Duodenal mucosa (tissue), 2 donors: ENCODE results near the gene PPEF1.

Experiments
- H3K27ac ChIP-seq: one replicate; pipeline ENCODE4 v1.7.0; 2013; ENCODE audit warnings: low read depth, low read length
- H3K27me3 ChIP-seq, 2 donors: one replicate each; pipeline ENCODE4 v1.7.0; 2013; ENCODE audit warnings: low read length in 2 of 2, control low read depth in 1 of 2; ENCODE audit not compliant: insufficient read depth in 2 of 2, control insufficient read depth in 1 of 2
- H3K36me3 ChIP-seq, 2 donors: one replicate each; pipeline ENCODE4 v1.7.0; 2013; ENCODE audit warnings: low read length in 2 of 2, control low read depth in 1 of 2; ENCODE audit not compliant: insufficient read depth in 2 of 2, control insufficient read depth in 1 of 2
- H3K4me1 ChIP-seq, 2 donors: one replicate each; pipeline ENCODE4 v1.7.0; 2013; ENCODE audit warnings: low read length in 2 of 2, control low read depth in 1 of 2; ENCODE audit not compliant: insufficient read depth in 2 of 2, control insufficient read depth in 1 of 2
- H3K4me3 ChIP-seq, 2 donors: one replicate each; pipeline ENCODE4 v1.7.0; 2013; ENCODE audit warnings: low read length in 2 of 2, low read depth in 1 of 2
- H3K9ac ChIP-seq, 2 donors: one replicate each; pipeline ENCODE4 v1.7.0; 2013; ENCODE audit warnings: low read length in 2 of 2, low read depth in 1 of 2
- H3K9me3 ChIP-seq, 2 donors: one replicate each; pipeline ENCODE4 v1.7.0; 2013; ENCODE audit warnings: low read length in 2 of 2, control low read depth in 1 of 2; ENCODE audit not compliant: control insufficient read depth in 1 of 2

PPEF1 gene

GRCh38 chrX:18676470-18676869 lies 31.0 kb upstream of the PPEF1 start:
- Histone ChIP-seq H3K9ac (no peak overlapping the region), H3K9me3 (no peaks in the 10 kb centered on the region)

GRCh38 chrX:18677161-18677869 lies 30.1 kb upstream of the PPEF1 start:
- H3K9ac ChIP-seq, result no peak overlapping the region
- no peaks in the 10 kb centered on the region for H3K36me3 ChIP-seq
- no peaks in the 10 kb centered on the region for H3K4me1 ChIP-seq
- H3K27ac ChIP-seq, result no peak overlapping the region
- H3K4me3 ChIP-seq, result no peak overlapping the region
- no peaks in the 10 kb centered on the region for H3K27me3 ChIP-seq
- no peaks in the 10 kb centered on the region for H3K9me3 ChIP-seq

More at GRCh38 chrX:18676470-18676869, 31.0 kb upstream of the PPEF1 start:
- Histone ChIP-seq H3K27me3 (no peaks in the 10 kb centered on the region), H3K27ac (no peak overlapping the region), H3K4me1 (no peaks in the 10 kb centered on the region), H3K4me3 (no peak overlapping the region), H3K36me3 (no peaks in the 10 kb centered on the region)

DNA sequence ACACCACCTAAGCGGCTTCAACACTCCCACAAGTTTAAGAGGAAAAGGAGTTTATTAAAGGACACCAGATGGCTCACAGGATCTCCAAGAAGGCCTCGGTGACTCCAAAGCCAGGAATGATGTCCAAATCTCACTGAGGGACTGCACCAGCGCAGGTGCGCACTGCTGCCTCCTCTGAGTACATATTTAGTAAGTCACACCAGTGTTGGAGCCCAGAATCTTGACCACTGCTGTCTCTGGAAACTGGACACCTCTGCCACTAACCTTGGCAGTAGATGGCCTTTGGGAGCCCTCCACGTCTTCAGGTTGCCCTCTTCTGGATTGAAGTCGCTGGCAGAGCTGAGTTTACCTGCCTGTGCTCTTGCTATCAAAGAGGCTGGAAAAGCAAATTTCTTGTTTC lies 25.4 kb upstream of the PPEF1 start:
- H3K36me3 ChIP-seq, result no peaks in the 10 kb centered on the region
- H3K4me3 ChIP-seq, result no peak overlapping the region
- no peak overlapping the region for H3K27ac ChIP-seq
- H3K4me1 ChIP-seq, result no peaks in the 10 kb centered on the region
- no peaks in the 10 kb centered on the region for H3K27me3 ChIP-seq
- H3K9ac ChIP-seq, result no peak overlapping the region
- no peaks in the 10 kb centered on the region for H3K9me3 ChIP-seq

GRCh38 chrX:18682979-18683387 lies 24.5 kb upstream of the PPEF1 start:
- Histone ChIP-seq H3K4me1 (no peaks in the 10 kb centered on the region), H3K36me3 (no peaks in the 10 kb centered on the region), H3K4me3 (no peak overlapping the region), H3K27ac (no peak overlapping the region), H3K9me3 (no peaks in the 10 kb centered on the region), H3K9ac (no peak overlapping the region), H3K27me3 (no peaks in the 10 kb centered on the region)

DNA sequence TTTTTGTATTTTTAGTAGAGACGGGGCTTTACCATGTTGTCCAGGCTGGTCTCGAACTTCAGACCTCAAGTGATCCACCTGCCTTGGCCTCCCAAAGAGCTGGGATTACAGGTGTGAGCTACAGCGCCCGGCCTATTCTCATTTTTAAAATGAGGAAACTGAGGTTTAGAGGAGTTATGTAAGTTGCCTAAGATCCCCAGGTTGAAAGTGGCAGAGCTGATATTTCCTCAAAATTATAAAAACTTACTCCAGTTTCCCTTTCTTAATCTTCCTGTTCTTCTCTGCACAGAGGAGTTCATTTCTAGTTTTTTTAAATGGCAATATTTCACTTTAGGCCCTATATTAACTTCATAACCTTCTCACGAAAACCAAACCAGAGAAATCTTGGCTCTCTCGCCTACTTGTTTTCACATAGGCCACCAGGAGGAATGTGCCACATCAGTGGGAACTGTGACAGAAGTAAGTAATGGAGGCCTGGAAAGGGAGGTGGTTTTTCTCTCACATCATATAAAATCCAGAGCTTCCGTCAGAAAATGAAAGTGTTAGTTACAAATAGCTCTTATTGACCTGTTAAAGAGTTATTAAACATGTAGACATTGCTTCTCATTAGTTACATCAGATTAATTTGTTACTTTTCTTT lies 19.5 kb upstream of the PPEF1 start:
- Histone ChIP-seq H3K9ac (no peak overlapping the region), H3K4me1 (no peaks in the 10 kb centered on the region), H3K27me3 (no peaks in the 10 kb centered on the region), H3K4me3 (no peak overlapping the region), H3K27ac (no peak overlapping the region), H3K36me3 (no peaks in the 10 kb centered on the region), H3K9me3 (no peaks in the 10 kb centered on the region)

DNA sequence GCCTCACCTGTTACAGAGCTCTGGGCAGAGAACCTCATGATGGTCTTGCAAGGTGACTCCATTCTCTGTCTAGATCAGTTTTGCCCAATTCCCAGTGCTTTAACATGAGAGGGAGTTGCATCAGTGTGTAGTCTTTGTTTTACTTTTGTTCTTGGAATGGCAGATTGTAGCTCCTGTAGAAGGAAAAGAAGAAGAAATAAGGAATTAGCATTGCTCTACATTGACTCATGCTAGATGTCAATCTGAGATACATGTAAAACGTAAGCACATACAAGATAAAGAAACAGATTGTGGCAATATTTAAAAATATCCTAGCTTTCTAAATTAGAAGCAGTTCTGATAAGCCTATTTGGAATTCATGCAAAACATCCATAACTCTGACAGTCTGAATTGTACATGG lies 16.0 kb upstream of the PPEF1 start:
- Histone ChIP-seq H3K4me1 (no peaks in the 10 kb centered on the region), H3K27ac (no peak overlapping the region), H3K4me3 (no peak overlapping the region), H3K36me3 (no peaks in the 10 kb centered on the region), H3K9ac (no peak overlapping the region), H3K9me3 (no peaks in the 10 kb centered on the region), H3K27me3 (no peaks in the 10 kb centered on the region)

- Histone ChIP-seq H3K27ac (no peak overlapping the region), H3K27me3 (no peaks in the 10 kb centered on the region), H3K4me1 (no peaks in the 10 kb centered on the region), H3K4me3 (no peak overlapping the region), H3K9ac (no peak overlapping the region), H3K36me3 (no peaks in the 10 kb centered on the region), H3K9me3 (no peaks in the 10 kb centered on the region)
Measured at GRCh38 chrX:18692541-18692940, 14.9 kb upstream of the PPEF1 start.

- no peaks in the 10 kb centered on the region for H3K9me3 ChIP-seq
- H3K4me1 ChIP-seq, result no peaks in the 10 kb centered on the region
- no peaks in the 10 kb centered on the region for H3K27me3 ChIP-seq
- no peak overlapping the region for H3K4me3 ChIP-seq
- H3K36me3 ChIP-seq, result no peaks in the 10 kb centered on the region
- H3K9ac ChIP-seq, result no peak overlapping the region
- H3K27ac ChIP-seq, result no peak overlapping the region
Measured at GRCh38 chrX:18696653-18697052, 10.8 kb upstream of the PPEF1 start.

DNA sequence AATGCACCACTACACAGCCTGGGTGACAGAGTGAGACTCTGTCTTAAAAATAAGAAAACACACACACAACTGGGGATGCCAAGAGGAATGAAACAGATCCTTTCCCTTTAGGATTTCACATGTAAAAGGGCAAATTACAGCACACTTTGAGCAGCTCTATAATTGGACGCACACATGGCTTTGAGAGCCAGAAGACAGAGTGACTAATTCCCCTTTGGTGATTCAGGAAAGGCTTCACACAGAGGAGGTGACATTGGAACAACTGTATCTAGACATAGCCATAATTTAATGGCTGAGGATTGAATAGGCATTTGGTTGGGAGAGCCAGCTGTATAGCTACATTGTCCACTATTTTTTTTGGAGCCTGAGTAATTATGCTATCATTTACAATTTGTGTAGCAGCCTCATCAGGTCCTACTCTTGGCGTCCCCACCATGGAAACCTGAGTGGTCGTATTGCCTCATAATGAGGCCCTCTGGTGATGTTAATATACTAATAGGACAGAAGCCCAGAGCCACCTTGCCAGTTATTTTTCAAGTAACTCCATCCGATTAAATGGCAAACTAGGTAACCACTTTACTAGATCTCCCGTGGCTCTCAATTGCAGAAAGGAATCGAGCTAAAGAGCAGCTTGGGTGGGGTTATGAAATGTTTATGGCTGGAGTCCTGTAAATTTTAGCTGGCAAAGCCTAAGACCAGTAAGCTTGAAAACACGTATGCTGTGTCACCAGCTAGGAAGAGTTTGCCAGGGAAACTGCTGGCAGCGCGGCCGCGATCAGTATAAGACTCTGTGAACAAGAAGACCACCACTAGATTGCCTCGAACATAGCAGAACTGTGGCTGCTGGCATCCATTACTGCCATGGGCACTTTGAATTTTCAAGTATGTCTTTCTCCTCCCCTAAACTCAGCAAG lies 8.5 kb upstream of the PPEF1 start:
- H3K9me3 ChIP-seq, result no peaks in the 10 kb centered on the region
- no peaks in the 10 kb centered on the region for H3K27me3 ChIP-seq
- H3K4me1 ChIP-seq, result no peaks in the 10 kb centered on the region
- H3K36me3 ChIP-seq, result no peaks in the 10 kb centered on the region
- no peak overlapping the region for H3K4me3 ChIP-seq
- no peak overlapping the region for H3K9ac ChIP-seq
- no peak overlapping the region for H3K27ac ChIP-seq
